NCI-H2196 treated with DMSO at 0.1 percent for 48 hours (cell line): ENCODE data around the gene SOX30.

Experiments
- DNase-seq: peaks from one replicate; lab custom pipeline; 2025; ENCODE audit not compliant: unreplicated experiment; lab: John Stamatoyannopoulos, UW

The SOX30 gene

GRCh38 chr5:157665467-157666070, 13.3 kb upstream of the SOX30 start:
- no peak for DNase-seq

GRCh38 chr5:157659868-157660660, 7.8 kb upstream of the SOX30 start:
- no peak for DNase-seq

- DNase-seq = no peak
Measured at GRCh38 chr5:157658893-157659292, 6.7 kb upstream of the SOX30 start.

DNA sequence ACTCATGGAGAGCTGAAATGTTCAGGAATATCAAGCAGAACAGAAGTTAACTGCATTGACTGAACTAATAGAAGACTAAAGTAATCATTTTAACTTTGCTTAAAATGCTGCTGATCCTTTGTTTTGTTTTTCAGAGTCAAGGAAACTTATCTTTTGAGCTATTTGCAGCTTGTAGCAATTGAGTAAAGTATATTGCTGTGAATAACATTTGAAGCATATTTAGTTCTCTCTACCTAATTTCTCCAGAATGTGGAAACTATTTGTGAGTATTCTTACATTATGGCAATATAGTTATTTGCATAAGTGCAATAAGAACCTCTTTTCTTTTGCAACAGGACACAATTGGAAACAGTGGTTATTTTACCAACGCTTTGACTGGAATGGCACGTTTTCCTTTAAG, 5.3 kb upstream of the SOX30 start:
- DNase-seq = no peak

DNA sequence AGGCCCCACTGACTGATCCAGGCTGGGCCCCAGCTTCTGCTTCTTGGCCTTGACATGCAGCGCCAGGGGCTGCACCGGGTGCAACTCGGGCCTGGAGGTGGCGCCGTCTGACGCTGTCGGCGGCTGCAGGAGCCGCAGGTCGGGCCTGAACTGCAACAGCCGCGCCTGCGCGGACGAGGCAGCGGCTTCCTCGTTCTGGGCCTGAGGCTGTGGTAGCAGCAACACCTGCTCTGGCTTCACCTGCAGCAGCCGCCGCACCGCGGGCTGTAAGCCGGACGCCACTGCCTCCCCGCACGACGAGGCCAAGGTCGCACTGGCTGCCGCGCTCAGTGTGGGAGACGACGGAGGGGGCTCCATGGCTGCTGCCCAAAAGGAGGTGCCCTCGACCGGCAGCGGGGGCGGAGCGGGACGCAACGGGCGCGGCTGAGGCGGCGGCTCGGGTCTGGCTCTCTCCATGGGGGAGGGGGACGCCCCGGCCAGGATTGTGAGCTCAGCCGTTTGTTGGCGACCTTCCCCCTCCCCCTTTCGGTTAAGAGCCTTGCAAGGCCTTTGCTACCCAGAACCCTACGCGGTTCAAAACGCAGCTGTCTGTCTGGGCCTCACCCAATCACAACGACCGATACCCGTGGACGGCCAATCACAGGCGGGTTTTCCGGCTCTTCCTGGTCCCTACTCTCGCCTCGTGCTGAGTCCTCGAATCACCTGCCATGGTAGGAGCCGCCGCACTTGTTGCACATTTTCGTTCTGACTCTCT, 438 bp downstream of the SOX30 start:
- DNase-seq = no peak

GRCh38 chr5:157650991-157651611, 1.1 kb downstream of the SOX30 start:
- no peak for DNase-seq

GRCh38 chr5:157649101-157649500, 3.1 kb downstream of the SOX30 start:
- DNase-seq = no peak

DNA sequence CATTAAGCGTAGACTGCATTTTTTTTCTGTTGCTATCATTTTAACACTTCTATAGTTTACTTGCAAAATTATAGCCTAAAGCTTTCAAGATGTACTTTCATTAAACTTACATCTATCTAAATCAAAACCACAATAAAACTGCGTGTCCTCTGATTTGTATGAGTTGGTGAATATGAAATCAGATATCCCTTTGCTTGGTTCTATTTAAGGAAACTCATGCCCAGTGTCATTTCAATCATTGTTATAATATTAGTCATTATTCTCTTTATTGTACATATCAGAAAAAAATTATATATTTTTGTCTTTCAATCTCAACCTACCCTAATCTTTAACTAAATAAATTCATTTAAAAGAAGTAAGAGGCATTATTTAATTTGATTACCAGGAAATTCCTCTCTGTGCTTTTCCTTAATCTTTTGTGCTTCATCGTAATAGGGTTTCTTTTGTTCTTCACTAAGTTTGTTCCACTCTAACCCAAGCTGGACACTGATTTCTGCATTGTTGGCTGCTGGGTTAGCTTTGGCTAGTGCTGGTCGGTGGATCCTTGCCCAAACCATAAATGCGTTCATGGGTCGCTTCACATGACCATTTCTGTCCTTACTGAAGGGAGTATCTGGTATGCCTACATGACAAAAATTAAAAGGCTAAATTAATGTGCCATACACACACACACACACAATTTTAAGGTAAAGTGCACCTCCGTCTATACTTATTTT, 3.8 kb downstream of the SOX30 start:
- DNase-seq = no peak

GRCh38 chr5:157640406-157641066, 11.7 kb downstream of the SOX30 start:
- DNase-seq = no peak

DNA sequence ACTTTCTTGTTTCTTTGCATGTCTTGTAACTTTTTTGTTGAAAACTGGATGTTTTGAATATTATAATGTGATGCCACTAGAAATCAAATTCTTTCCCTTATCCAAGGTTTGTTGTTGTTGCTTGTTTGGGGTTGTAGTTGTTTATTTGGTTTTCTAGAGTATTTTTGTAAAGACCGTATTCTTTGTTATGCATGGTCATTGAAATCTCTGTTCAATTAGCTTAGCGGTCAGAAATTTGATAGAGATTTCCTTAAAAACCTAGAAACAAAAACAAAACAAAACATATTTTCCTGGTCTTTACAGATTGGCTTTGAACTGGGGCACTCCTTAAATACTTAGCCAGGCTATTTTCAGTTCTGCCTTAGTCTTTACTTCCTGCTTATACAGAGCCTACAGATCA, 21.9 kb downstream of the SOX30 start:
- DNase-seq = no peak

GRCh38 chr5:157626831-157627230, 25.4 kb downstream of the SOX30 start:
- no peak for DNase-seq

DNA sequence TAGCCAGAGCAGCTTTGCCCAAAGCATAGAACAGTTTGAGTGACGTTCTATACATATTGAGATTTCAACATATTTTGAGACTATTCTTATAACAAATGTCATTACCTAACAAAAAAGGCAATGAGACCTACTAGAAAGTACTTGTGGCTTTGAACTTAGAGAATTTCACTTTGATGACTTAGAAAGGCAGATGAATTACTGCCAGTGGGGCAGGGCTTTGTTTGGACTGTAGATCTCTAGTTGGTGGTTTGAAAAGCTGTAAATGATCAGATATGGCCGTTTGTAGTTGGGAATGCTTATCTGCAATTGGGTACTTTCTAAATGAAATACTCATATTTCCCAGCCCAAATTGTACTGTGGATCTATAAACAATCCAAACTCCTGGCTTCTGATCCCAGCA, 28.1 kb downstream of the SOX30 start:
- no peak for DNase-seq

DNA sequence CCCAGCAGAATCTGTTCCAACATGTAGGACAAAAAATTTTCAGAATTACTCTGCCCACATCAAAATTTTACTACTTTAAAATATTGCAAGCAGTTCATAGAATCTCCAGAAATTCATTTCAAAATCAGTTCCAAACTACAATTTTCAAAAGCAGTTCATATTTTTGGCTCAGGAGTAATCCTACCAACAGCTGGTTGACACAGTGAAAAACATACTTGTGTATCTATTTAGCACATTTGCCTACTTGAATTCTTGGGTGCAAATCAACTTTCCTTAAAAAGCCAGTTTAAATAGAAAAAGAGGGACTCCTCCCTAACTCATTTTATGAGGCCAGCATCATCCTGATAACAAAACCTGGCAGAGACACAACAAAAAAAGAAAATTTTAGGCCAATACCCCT, 31.5 kb downstream of the SOX30 start:
- DNase-seq = no peak

- DNase-seq = no peak
Measured at GRCh38 chr5:157618191-157618765, 34.0 kb downstream of the SOX30 start.

GRCh38 chr5:157616785-157617184, 35.5 kb downstream of the SOX30 start:
- DNase-seq = no peak

- DNase-seq = no peak
Measured at GRCh38 chr5:157613385-157614245, 38.6 kb downstream of the SOX30 start.

GRCh38 chr5:157612581-157612980, 39.7 kb downstream of the SOX30 start:
- DNase-seq = no peak

DNA sequence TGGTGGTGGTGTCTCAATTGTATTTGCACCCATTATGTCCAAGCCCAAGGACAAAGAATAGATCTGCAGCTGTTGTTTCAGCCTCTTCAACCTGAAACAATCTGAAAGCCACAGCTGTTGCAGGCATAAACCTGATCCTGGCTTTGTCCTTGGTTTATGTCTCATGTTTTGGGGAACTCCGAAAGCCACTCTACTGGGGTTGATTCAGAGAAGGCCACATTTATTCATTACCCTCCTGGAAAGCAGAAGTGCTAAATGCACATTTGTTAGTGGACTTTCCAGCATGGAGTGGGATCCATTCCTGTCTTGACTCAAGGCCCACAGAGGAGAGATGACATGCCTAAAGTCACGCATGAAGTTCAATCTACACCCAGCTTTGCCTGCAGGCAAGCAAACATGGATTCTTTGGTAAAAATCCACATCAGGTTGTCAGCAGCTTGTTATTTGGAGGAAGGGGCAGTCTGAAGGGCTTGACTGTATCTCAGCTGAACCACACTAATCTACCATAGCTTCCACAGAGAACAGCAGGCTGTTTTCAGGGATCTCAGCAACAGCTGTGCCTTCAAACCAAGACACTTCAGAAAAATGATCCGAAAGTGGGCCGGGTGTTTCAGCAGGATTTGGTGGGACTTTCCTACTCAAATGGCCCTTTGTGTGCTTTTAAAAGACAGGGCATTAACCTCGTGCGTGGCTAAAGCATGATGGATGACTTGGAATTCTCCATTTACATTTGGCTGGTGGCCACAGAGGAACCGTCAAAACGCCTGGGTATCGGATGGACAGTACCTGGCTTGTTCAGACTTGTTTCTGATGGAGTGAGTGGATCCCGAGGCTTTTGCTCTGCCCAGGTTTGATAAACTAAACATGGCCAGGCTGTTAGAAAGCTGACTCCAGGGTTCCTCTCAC, 40.4 kb downstream of the SOX30 start:
- DNase-seq = peak; percentile 77
